Mesenchymal stem cell (in vitro differentiated cells and primary cell): Measurements from ENCODE around the gene TTF2.
"Not testable (repeated sequence)": the region's sequence is repeated elsewhere in the genome, so short reads cannot be mapped to it uniquely, and the experiment has no call there.

Experiments used
- DNase-seq: peaks from one replicate; pipeline ENCODE4 v3.0.0-alpha.2; 2013
- H2AFZ ChIP-seq: one replicate; pipeline ENCODE4 v1.6.1; 2013; ENCODE audit warnings: low read depth, mild to moderate bottlenecking, control low read depth, inconsistent platforms, low read length, moderate library complexity
- H2AK5ac ChIP-seq: 2 replicates; pipeline ENCODE4 v1.6.1; 2013; ENCODE audit warnings: low read length, moderate library complexity, mild to moderate bottlenecking, inconsistent platforms; ENCODE audit not compliant: severe bottlenecking
- H2BK120ac ChIP-seq: one replicate; pipeline ENCODE4 v1.6.1; 2013; ENCODE audit warnings: low read depth, mild to moderate bottlenecking, inconsistent platforms, low read length, moderate library complexity
- H2BK12ac ChIP-seq, 2 experiments: one replicate each; pipeline ENCODE4 v1.6.1; 2013; ENCODE audit warnings: inconsistent platforms in 2 of 2, low read length in 2 of 2, mild to moderate bottlenecking in 2 of 2, moderate library complexity in 2 of 2, control low read depth in 1 of 2
- H2BK15ac ChIP-seq: one replicate; pipeline ENCODE4 v1.6.1; 2013; ENCODE audit warnings: mild to moderate bottlenecking, low read depth, inconsistent platforms; ENCODE audit not compliant: poor library complexity, severe bottlenecking
- H2BK5ac ChIP-seq: 2 replicates; pipeline ENCODE4 v1.6.1; 2013; ENCODE audit warnings: low read depth, mild to moderate bottlenecking, low read length, control low read depth, inconsistent platforms; ENCODE audit not compliant: poor library complexity, severe bottlenecking
- H3K14ac ChIP-seq, 2 experiments: one replicate each; pipeline ENCODE4 v1.6.1; 2013; ENCODE audit warnings: inconsistent platforms in 2 of 2, low read length in 2 of 2, control low read depth in 1 of 2, mild to moderate bottlenecking in 1 of 2, moderate library complexity in 1 of 2
- H3K18ac ChIP-seq, 2 experiments: one replicate each; pipeline ENCODE4 v1.6.1; 2013; ENCODE audit warnings: inconsistent platforms in 2 of 2, low read length in 2 of 2, control low read depth in 1 of 2, low read depth in 1 of 2, mild to moderate bottlenecking in 1 of 2
- H3K23ac ChIP-seq, 2 experiments: one replicate each; pipeline ENCODE4 v1.6.1; 2013; ENCODE audit warnings: inconsistent platforms in 2 of 2, low read length in 2 of 2, mild to moderate bottlenecking in 2 of 2, moderate library complexity in 2 of 2, control low read depth in 1 of 2
- H3K27ac ChIP-seq: 2 replicates; pipeline ENCODE4 v1.5.1; 2013; ENCODE audit warnings: mild to moderate bottlenecking, moderate library complexity, low read length, control low read depth, inconsistent platforms; ENCODE audit not compliant: poor library complexity, severe bottlenecking
- H3K27me3 ChIP-seq, 2 experiments: 2 replicates each; pipeline versions ENCODE4 v1.6.1 to v1.7.0; 2013; ENCODE audit warnings: low read length in 2 of 2, mild to moderate bottlenecking in 2 of 2, moderate library complexity in 2 of 2, control low read depth in 1 of 2, inconsistent platforms in 1 of 2; ENCODE audit not compliant: control insufficient read depth in 1 of 2, insufficient read depth in 1 of 2
- H3K36me3 ChIP-seq, 2 experiments: 2 replicates each; pipeline versions ENCODE4 v1.6.1 to v1.7.0; 2013; ENCODE audit warnings: low read length in 2 of 2, control low read depth in 1 of 2, inconsistent platforms in 1 of 2, low read depth in 1 of 2, mild to moderate bottlenecking in 1 of 2; ENCODE audit not compliant: insufficient read depth in 2 of 2, control insufficient read depth in 1 of 2
- H3K4ac ChIP-seq, 2 experiments: one replicate each; pipeline ENCODE4 v1.6.1; 2013; ENCODE audit warnings: inconsistent platforms in 2 of 2, low read length in 2 of 2, mild to moderate bottlenecking in 2 of 2, moderate library complexity in 2 of 2, control low read depth in 1 of 2, low read depth in 1 of 2
- H3K4me1 ChIP-seq: 2 replicates; pipeline ENCODE4 v1.6.1; 2013; ENCODE audit warnings: low read depth, low read length, control low read depth; ENCODE audit not compliant: control insufficient read depth, insufficient read depth
- H3K4me2 ChIP-seq: 2 replicates; pipeline ENCODE4 v1.6.1; 2013; ENCODE audit warnings: low read length, mild to moderate bottlenecking, inconsistent platforms; ENCODE audit not compliant: poor library complexity, severe bottlenecking
- H3K4me3 ChIP-seq, 2 experiments: 2 replicates each; pipeline versions ENCODE4 v1.5.1 to v1.7.0; 2013; ENCODE audit warnings: low read length in 2 of 2, mild to moderate bottlenecking in 2 of 2, control low read depth in 1 of 2, low read depth in 1 of 2; ENCODE audit not compliant: insufficient read depth in 1 of 2
- H3K79me1 ChIP-seq: replicated peaks from 2 replicates; pipeline ENCODE4 v1.6.1; 2013; ENCODE audit warnings: mild to moderate bottlenecking, control low read depth, low read length, inconsistent platforms; ENCODE audit not compliant: poor library complexity, severe bottlenecking
- H3K9ac ChIP-seq: 2 replicates; pipeline ENCODE4 v1.7.0; 2013; ENCODE audit warnings: mild to moderate bottlenecking, low read length, moderate library complexity
- H3K9me3 ChIP-seq: 2 replicates; pipeline ENCODE4 v1.7.0; 2013; ENCODE audit warnings: mild to moderate bottlenecking, low read length; ENCODE audit not compliant: control insufficient read depth
- H4K8ac ChIP-seq: one replicate; pipeline ENCODE4 v1.6.1; 2013; ENCODE audit warnings: inconsistent platforms, mild to moderate bottlenecking, low read length, moderate library complexity
- H4K91ac ChIP-seq: one replicate; pipeline ENCODE4 v1.6.1; 2013; ENCODE audit warnings: mild to moderate bottlenecking, low read length, inconsistent platforms
- WGBS: methylation state at CpG from one replicate; pipeline ENCODE4 v1.1.7; 2013; ENCODE audit warnings: mixed read lengths; 5-methylcytosine and 5-hydroxymethylcytosine counted together

TTF2 gene

DNA sequence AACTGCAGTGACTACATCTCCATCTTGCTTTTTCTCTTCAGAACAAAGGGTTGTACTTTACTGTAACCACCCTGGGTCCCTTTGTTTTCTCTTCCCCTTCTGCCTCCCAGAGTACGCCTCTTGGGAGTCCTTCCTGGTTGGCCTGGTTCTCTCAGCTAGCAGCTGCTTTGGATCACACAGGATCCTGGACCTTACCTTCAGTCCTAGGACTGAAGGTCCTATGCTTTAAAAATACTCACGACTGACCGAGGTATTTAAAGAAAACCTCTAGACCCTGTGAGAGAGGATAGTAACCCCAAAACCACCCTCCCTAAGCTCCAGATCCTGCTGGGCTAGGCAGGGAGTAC lies 56.6 kb downstream of the TTF2 start:
- no peak overlapping the region for H3K9ac ChIP-seq
- no peak overlapping the region for H2AK5ac ChIP-seq
- no peaks in the 10 kb centered on the region for H3K79me1 ChIP-seq
- no peak overlapping the region for H2BK15ac ChIP-seq
- no peak for DNase-seq
- H2AFZ ChIP-seq = no peak overlapping the region
- no peak overlapping the region for H4K8ac ChIP-seq
- no peaks in the 10 kb centered on the region for H3K27me3 ChIP-seq
- H3K4me3 ChIP-seq = no peak overlapping the region
- H3K14ac ChIP-seq = no peak overlapping the region
- peaks cover 5% of the 10 kb centered on the region for H3K4me1 ChIP-seq
- no peak overlapping the region for H3K4me2 ChIP-seq
- 92% methylated on average over 3 of the region's 3 CpGs for WGBS
- no peaks in the 10 kb centered on the region for H3K9me3 ChIP-seq
- no peak overlapping the region for H2BK120ac ChIP-seq
- H3K18ac ChIP-seq = no peak overlapping the region
- H4K91ac ChIP-seq = no peak overlapping the region
- H3K23ac ChIP-seq = no peak overlapping the region
- no peak overlapping the region for H3K4ac ChIP-seq
- no peak overlapping the region for H3K27ac ChIP-seq
- H2BK5ac ChIP-seq = no peak overlapping the region
- no peak overlapping the region for H2BK12ac ChIP-seq
- H3K36me3 ChIP-seq = peaks cover 3 to 13% of the 10 kb centered on the region in 2 experiments

DNA sequence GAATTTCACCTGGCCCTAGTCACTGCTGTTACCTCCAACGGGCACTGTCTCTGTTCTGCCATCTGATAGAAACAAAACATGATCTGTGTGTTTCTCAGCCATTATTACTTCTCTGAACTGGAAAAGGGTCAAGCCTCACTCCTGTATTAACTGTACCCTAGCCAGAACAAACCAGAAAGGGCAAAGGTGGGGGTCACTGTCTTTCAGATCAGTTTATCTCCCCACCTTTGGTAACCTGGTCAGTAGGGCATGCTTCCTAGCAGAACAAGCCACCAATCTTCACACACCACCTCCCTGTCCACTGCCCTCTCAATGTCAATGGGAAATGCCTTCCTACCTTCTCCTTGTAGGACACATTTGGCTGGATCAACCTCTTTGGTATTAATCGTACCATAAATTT lies 57.6 kb downstream of the TTF2 start:
- Histone ChIP-seq H3K79me1 (no peaks in the 10 kb centered on the region), H3K36me3 (peaks cover 3 to 13% of the 10 kb centered on the region in 2 experiments), H3K27me3 (no peaks in the 10 kb centered on the region), H4K8ac (no peak overlapping the region), H3K23ac (no peak overlapping the region), H2BK15ac (no peak overlapping the region), H3K14ac (no peak overlapping the region), H2BK120ac (no peak overlapping the region), H3K4me3 (no peak overlapping the region), H2AK5ac (no peak overlapping the region), H3K4me2 (no peak overlapping the region), H3K9me3 (no peaks in the 10 kb centered on the region), H3K4me1 (peaks cover 10% of the 10 kb centered on the region), H2AFZ (no peak overlapping the region), H2BK5ac (no peak overlapping the region), H3K9ac (no peak overlapping the region), H3K18ac (no peak overlapping the region), H3K27ac (no peak overlapping the region), H2BK12ac (no peak overlapping the region), H4K91ac (peak overlapping the region; percentile 25), H3K4ac (no peak overlapping the region)
- 91% methylated on average over 2 of the region's 2 CpGs for WGBS
- DNase-seq = no peak

DNA sequence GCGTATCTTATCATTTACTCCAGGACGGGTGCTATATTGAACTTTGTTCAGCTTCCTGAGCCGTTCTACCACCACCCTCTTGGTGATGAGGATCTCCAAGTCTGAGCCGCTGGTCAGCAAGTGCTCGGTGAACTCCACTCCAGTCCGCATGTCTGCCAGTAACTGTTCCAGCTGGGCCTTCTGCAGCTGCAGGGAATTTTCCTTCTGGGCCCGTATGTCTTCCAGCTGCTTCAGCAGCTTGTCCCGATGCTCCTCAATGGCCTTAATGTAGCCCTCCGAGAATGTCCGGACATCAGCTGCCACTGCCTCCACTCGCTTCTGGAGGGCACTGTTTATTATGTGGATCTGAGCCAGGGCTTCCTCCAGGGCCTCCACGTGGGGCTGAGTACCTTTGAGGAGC lies 58.0 kb downstream of the TTF2 start:
- 96% methylated on average over 12 of the region's 12 CpGs for WGBS
- Histone ChIP-seq H2AFZ (no peak overlapping the region), H4K91ac (no peak overlapping the region), H3K79me1 (no peaks in the 10 kb centered on the region), H3K23ac (no peak overlapping the region), H3K27me3 (no peaks in the 10 kb centered on the region), H3K4me3 (no peak overlapping the region), H3K9ac (no peak overlapping the region), H2AK5ac (no peak overlapping the region), H3K4ac (no peak overlapping the region), H4K8ac (no peak overlapping the region), H2BK5ac (no peak overlapping the region), H3K27ac (no peak overlapping the region), H3K36me3 (peaks cover under 1 to 12% of the 10 kb centered on the region in 2 experiments), H3K4me2 (no peak overlapping the region), H3K9me3 (no peaks in the 10 kb centered on the region), H2BK12ac (no peak overlapping the region), H3K4me1 (peaks cover 10% of the 10 kb centered on the region), H3K14ac (no peak overlapping the region), H3K18ac (no peak overlapping the region), H2BK15ac (no peak overlapping the region), H2BK120ac (no peak overlapping the region)
- DNase-seq = no peak

DNA sequence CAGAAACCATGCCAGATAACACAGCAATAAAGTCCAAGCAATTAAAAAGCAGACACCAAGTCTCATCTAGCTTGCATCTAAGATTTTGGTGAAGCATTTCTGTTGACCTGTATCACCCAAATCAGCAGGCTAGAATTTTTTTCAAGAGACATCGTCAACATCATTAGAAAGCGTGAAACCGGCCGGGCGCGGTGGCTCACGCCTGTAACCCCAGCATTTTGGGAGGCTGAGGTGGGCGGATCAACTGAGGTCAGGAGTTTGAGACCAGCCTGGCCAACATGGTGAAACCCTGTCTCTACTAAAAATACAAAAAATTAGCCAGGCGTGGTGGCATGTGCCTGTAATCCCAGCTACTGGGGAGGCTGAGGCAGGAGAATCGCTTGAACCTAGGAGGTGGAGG lies 59.0 kb downstream of the TTF2 start:
- not testable (repeated sequence) for H3K4me2 ChIP-seq, H3K9me3 ChIP-seq, H3K4ac ChIP-seq, H3K27me3 ChIP-seq, DNase-seq, H2BK15ac ChIP-seq, H2AFZ ChIP-seq, H3K79me1 ChIP-seq, H4K8ac ChIP-seq, H3K27ac ChIP-seq, H2AK5ac ChIP-seq, H3K14ac ChIP-seq, H2BK12ac ChIP-seq, H3K9ac ChIP-seq, H2BK5ac ChIP-seq, H3K23ac ChIP-seq, H3K4me1 ChIP-seq, H4K91ac ChIP-seq, H3K36me3 ChIP-seq, H2BK120ac ChIP-seq, H3K18ac ChIP-seq, H3K4me3 ChIP-seq
- 98% methylated on average over 10 of the region's 10 CpGs for WGBS
